Neural cell (in vitro differentiated cells): ENCODE data around the gene SLC6A7.

Source experiments
- CTCF ChIP-seq: fragments of 450-650 bp; IDR thresholded peaks from 2 replicates; pipeline ENCODE4 v1.5.1; 2014; ENCODE audit warnings: antibody characterized with exemption, mild to moderate bottlenecking, moderate library complexity; ENCODE audit not compliant: poor library complexity, severe bottlenecking
- EP300 ChIP-seq: fragments of 450-650 bp; conservative IDR thresholded peaks from 2 replicates; pipeline ENCODE4 v1.6.1; 2014; ENCODE audit warnings: antibody characterized with exemption, mild to moderate bottlenecking, moderate library complexity; ENCODE audit not compliant: poor library complexity, severe bottlenecking
- EZH2 ChIP-seq: fragments of 200-600, 300-800 bp; shearing (Covaris generic), sonication (generic); IDR thresholded peaks from 2 replicates; pipeline ENCODE4 v1.6.1; 2014; ENCODE audit warnings: antibody characterized with exemption, low read length, borderline replicate concordance, mild to moderate bottlenecking; ENCODE audit not compliant: insufficient read depth, poor library complexity, severe bottlenecking

- no peak for TF ChIP-seq CTCF
- no peak for TF ChIP-seq EZH2
- no peak for TF ChIP-seq EP300
Measured at GRCh38 chr5:150213530-150213929, 23.7 kb downstream of the SLC6A7 start.
